CD8-positive, alpha-beta memory T cell (primary cell): ENCODE measurements around the gene CFAP410. TPM values are rescaled to one million over a fixed set of nuclear protein-coding genes. Genes with fewer than 3 reads are reported as not detected.

Experiments used
- CTCF ChIA-PET: fragments of 350-600 bp; sonication (Branson Sonifier 250); formaldehyde crosslinking; loops from one replicate; lab custom pipeline; 2021; ENCODE audit warnings: antibody characterized with exemption; lab: Charles Lee
- POLR2A ChIA-PET: fragments of 350-600 bp; sonication (Branson Sonifier 250); formaldehyde crosslinking; loops from one replicate; lab custom pipeline; 2021; ENCODE audit warnings: antibody characterized with exemption; lab: Charles Lee
- DNase-seq, 5 donors: peaks; one replicate each; pipeline versions ENCODE4 v3.0.0 to v3.0.0-alpha.2; 2020 to 2022; ENCODE audit warnings: mixed read lengths in 1 of 5
- H3K27ac ChIP-seq: one replicate; pipeline ENCODE4 v1.7.0; 2013; ENCODE audit warnings: low read depth, mild to moderate bottlenecking, low read length, moderate library complexity
- H3K27me3 ChIP-seq: 2 replicates; pipeline ENCODE4 v1.7.0; 2013; ENCODE audit warnings: low read length, mild to moderate bottlenecking; ENCODE audit not compliant: insufficient read depth, poor library complexity, severe bottlenecking
- H3K36me3 ChIP-seq: 2 replicates; pipeline ENCODE4 v1.7.0; 2013; ENCODE audit warnings: mild to moderate bottlenecking, low read length, moderate library complexity; ENCODE audit not compliant: insufficient read depth
- H3K4me1 ChIP-seq: 2 replicates; pipeline ENCODE4 v1.7.0; 2013; ENCODE audit warnings: mild to moderate bottlenecking, low read length, moderate library complexity; ENCODE audit not compliant: insufficient read depth
- H3K4me3 ChIP-seq: 2 replicates; pipeline ENCODE4 v1.7.0; 2013; ENCODE audit warnings: mild to moderate bottlenecking, low read length
- H3K9me3 ChIP-seq: 2 replicates; pipeline ENCODE4 v1.7.0; 2013; ENCODE audit warnings: mild to moderate bottlenecking, low read length
- H3K27ac Mint-ChIP-seq, 8 donors: one replicate each; pipeline ENCODE4 v1.8.0; 2020 to 2021; ENCODE audit warnings: mixed read lengths in 8 of 8, mild to moderate bottlenecking in 6 of 8, inconsistent platforms in 3 of 8, moderate library complexity in 3 of 8
- H3K27me3 Mint-ChIP-seq, 2 donors: one replicate each; pipeline ENCODE4 v1.8.0; 2020 to 2021; ENCODE audit warnings: mixed read lengths in 2 of 2, mild to moderate bottlenecking in 1 of 2, moderate library complexity in 1 of 2
- H3K36me3 Mint-ChIP-seq, 3 donors: one replicate each; pipeline ENCODE4 v1.8.0; 2020 to 2021; ENCODE audit warnings: mixed read lengths in 3 of 3, inconsistent platforms in 1 of 3, mild to moderate bottlenecking in 1 of 3
- H3K4me1 Mint-ChIP-seq, 3 donors: one replicate each; pipeline ENCODE4 v1.8.0; 2020 to 2021; ENCODE audit warnings: mixed read lengths in 3 of 3, inconsistent platforms in 1 of 3, mild to moderate bottlenecking in 1 of 3
- H3K4me3 Mint-ChIP-seq, 7 donors: one replicate each; pipeline ENCODE4 v1.8.0; 2020 to 2021; ENCODE audit warnings: mixed read lengths in 7 of 7, mild to moderate bottlenecking in 6 of 7, moderate library complexity in 4 of 7, inconsistent platforms in 2 of 7
- H3K9me3 Mint-ChIP-seq, 5 donors: one replicate each; pipeline ENCODE4 v1.8.0; 2020 to 2022; ENCODE audit warnings: mixed read lengths in 5 of 5, mild to moderate bottlenecking in 3 of 5, moderate library complexity in 2 of 5, inconsistent platforms in 1 of 5
- polyA plus RNA-seq: library from polyadenylated mRNA; unstranded; fragments of 300-500 nt; fragmentation: Illumina TruSeq; gene quantifications from one replicate; pipeline ENCODE4 v1.2.3, GENCODE V29; 2021
- total RNA-seq, 2 experiments: library from RNA; stranded (reverse); gene quantifications; one replicate each; pipeline ENCODE4 v1.2.3, GENCODE V29; 2021

The CFAP410 gene
- total and polyA plus RNA-seq, 3 experiments from 2014 or later = 17.6 to 36.4 (median 19.2) TPM

DNA sequence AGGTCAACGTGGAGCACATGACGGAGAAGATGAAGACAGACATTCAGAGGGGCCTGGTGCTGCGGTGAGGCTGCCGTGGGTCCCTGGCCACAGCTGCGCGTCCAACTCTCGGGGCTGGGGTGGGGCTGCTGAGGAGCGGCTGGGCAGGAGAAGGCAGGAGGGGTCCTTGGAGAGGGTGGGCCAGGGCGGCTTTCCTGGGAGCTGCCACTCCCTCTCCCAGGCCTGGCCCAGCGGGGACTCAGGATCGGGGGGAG is 14.4 kb downstream of the CFAP410 start:
- Mint-ChIP-seq H3K4me1 (no peaks in the 10 kb centered on the region), H3K36me3 (peaks cover 0 to 47% (median 0%) of the 10 kb centered on the region in 3 donors), H3K27ac (no peak overlapping the region), H3K9me3 (no peaks in the 10 kb centered on the region), H3K27me3 (no peaks in the 10 kb centered on the region), H3K4me3 (no peak overlapping the region)
- Histone ChIP-seq H3K27ac (no peak overlapping the region), H3K27me3 (no peaks in the 10 kb centered on the region), H3K4me3 (no peak overlapping the region), H3K9me3 (no peaks in the 10 kb centered on the region), H3K4me1 (no peaks in the 10 kb centered on the region), H3K36me3 (no peaks in the 10 kb centered on the region)
- DNase-seq = peak in 1 of 5 donors; percentile 45
- CTCF ChIA-PET = no interaction called here
- POLR2A ChIA-PET = no interaction called here

DNA sequence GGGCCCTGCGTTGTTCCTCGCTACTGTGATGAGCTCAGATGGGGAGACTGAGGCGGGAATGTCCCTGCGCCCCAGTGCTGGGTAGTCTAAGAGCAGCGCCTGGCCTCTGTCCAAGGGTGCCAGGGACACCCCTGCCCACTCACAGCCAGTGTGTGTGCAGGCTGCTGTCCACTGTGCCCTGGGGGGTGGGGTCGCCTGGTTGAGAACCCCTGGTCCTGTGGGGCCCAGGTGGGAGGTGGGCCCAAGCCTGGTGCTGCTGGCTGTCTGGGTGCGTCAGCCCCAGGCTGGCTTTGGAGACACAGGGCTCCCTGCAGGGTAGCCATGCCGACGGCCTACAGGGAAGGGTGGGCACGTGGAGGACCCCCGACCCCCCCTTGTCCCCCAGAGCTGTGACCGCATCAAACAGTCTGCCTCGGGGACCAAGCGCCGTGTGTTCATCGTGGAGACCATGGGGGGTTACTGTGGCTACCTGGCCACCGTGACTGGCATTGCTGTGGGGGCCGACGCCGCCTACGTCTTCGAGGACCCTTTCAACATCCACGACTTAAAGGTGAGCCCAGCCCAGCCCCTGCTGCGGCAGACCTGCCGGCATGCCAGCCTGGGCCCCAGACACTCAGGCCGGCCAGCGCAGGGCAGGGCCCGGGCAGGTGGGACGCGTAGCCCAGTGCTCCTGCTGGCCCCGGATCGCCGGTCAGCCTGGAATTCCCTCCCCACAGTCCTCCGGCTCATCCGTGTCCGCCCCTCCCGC is 14.9 kb downstream of the CFAP410 start:
- H3K36me3 ChIP-seq = no peaks in the 10 kb centered on the region
- Mint-ChIP-seq H3K27me3 (no peaks in the 10 kb centered on the region), H3K4me1 (no peaks in the 10 kb centered on the region), H3K9me3 (no peaks in the 10 kb centered on the region), H3K36me3 (peaks cover 0 to 50% (median 0%) of the 10 kb centered on the region in 3 donors), H3K27ac (no peak overlapping the region), H3K4me3 (no peak overlapping the region)
- H3K4me3 ChIP-seq = no peak overlapping the region
- ChIA-PET POLR2A (no interaction called here), CTCF (interaction anchor here (1.2 kb wide), 1 partner anchor 10 kb away, joined by 3 read pairs; no protein-coding TSS in a partner anchor)
- no peaks in the 10 kb centered on the region for H3K27me3 ChIP-seq
- H3K9me3 ChIP-seq = no peaks in the 10 kb centered on the region
- no peaks in the 10 kb centered on the region for H3K4me1 ChIP-seq
- DNase-seq = no peak
- no peak overlapping the region for H3K27ac ChIP-seq

DNA sequence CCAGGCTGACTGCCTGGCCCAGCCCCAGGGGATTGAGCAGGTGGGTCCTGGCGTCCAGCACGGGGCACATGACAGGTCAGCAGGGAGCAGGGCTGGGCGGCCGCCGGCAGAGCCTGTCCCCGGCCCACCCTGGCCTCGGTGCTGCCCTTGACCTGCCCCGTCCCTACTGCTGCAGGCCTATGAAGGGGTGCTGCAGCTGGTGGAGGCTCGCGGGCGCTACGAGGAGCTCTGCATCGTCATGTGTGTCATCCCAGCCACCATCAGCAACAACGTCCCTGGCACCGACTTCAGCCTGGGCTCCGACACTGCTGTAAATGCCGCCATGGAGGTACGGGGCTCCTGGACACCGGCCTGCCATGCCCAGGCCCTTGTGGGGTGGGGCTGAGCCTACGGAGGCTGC is 15.6 kb downstream of the CFAP410 start:
- H3K9me3 Mint-ChIP-seq = no peaks in the 10 kb centered on the region
- Histone ChIP-seq H3K4me3 (no peak overlapping the region), H3K4me1 (no peaks in the 10 kb centered on the region), H3K27me3 (no peaks in the 10 kb centered on the region), H3K9me3 (no peaks in the 10 kb centered on the region), H3K27ac (no peak overlapping the region), H3K36me3 (no peaks in the 10 kb centered on the region)
- H3K4me1 Mint-ChIP-seq = no peaks in the 10 kb centered on the region
- H3K27me3 Mint-ChIP-seq = no peaks in the 10 kb centered on the region
- CTCF ChIA-PET = interaction anchor here (1.2 kb wide), 1 partner anchor 9 kb away, joined by 3 read pairs; no protein-coding TSS in a partner anchor
- POLR2A ChIA-PET = no interaction called here
- H3K4me3 Mint-ChIP-seq = no peak overlapping the region
- peaks cover 0 to 51% (median 0%) of the 10 kb centered on the region in 3 donors for H3K36me3 Mint-ChIP-seq
- DNase-seq = no peak
- H3K27ac Mint-ChIP-seq = no peak overlapping the region

DNA sequence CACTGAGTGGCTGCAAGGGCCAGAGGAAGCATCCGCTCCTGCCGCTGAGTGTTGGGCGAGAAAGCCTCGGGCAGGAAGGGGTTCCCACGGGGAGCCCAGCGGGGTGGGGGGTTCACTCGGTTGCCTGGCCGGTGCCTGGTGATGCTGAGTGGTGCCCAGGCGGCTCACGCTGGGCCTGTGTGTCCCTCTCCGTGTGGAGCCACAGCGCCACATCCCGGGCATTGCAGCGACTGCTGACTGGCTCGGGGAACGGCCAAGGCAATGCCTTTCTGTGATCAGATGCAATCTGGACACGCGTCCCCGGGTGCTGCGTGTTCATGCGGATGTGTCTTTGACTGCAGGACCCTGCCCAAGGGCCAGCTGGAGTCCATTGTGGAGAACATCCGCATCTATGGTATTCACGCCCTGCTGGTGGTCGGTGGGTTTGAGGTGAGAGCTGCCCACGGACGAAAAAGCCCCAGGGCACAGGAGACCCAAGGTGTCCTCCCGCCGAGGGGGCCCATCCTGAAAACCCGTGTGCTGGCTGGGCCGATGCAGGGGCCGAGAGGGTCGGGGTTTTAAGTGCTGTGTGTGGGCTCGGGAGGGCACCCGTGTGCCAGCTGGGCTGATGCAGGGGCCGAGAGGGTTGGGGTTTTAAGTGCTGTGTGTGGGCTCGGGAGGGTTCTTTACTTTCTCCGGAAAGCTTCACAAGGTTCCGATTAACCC is 16.4 kb downstream of the CFAP410 start:
- Mint-ChIP-seq H3K27me3 (no peaks in the 10 kb centered on the region), H3K4me3 (no peak overlapping the region), H3K4me1 (no peaks in the 10 kb centered on the region), H3K27ac (peak overlapping the region in 1 of 8 donors; percentile 64), H3K9me3 (no peaks in the 10 kb centered on the region), H3K36me3 (peaks cover 0 to 52% (median 0%) of the 10 kb centered on the region in 3 donors)
- ChIA-PET POLR2A (no interaction called here), CTCF (interaction anchor here (1.2 kb wide), 1 partner anchor 8 kb away, joined by 3 read pairs; no protein-coding TSS in a partner anchor)
- Histone ChIP-seq H3K4me3 (no peak overlapping the region), H3K36me3 (peaks cover 3% of the 10 kb centered on the region), H3K27me3 (no peaks in the 10 kb centered on the region), H3K4me1 (no peaks in the 10 kb centered on the region), H3K9me3 (no peaks in the 10 kb centered on the region), H3K27ac (no peak overlapping the region)
- DNase-seq = no peak

DNA sequence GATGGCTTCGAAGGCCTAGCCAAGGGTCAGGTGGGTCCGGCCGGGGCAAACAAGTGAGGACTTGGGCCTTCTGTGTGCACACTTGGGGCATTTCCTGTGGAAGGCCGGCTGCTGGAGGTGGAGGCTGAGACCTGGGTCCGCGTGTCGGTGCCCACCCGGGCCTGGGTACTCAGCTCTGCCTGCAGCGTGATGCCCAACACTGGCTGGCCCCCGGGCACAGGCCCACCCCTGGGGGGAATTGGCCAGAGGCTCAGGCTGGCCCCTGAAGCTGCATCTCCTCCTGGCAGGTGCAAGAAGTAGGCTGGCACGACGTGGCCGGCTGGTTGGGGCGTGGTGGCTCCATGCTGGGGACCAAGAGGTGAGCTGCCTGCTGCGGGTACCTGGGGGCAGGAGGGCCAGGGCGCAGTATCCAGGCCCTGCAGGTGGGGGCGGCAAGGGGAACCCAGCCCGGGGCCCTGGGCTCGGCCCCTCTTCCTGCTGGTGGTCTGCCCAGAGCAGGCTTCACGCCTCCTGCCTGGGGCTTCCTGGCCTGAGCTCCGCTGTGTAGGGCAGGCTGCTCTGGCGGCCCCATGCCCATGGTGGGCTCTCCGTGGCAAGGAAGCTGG is 17.2 kb downstream of the CFAP410 start:
- H3K27me3 ChIP-seq = no peaks in the 10 kb centered on the region
- POLR2A ChIA-PET = no interaction called here
- H3K4me3 ChIP-seq = no peak overlapping the region
- H3K27ac ChIP-seq = no peak overlapping the region
- no peaks in the 10 kb centered on the region for H3K4me1 ChIP-seq
- peaks cover 0 to 53% (median 0%) of the 10 kb centered on the region in 3 donors for H3K36me3 Mint-ChIP-seq
- no peaks in the 10 kb centered on the region for H3K9me3 ChIP-seq
- DNase-seq = no peak
- H3K4me1 Mint-ChIP-seq = no peaks in the 10 kb centered on the region
- CTCF ChIA-PET = no interaction called here
- H3K27ac Mint-ChIP-seq = no peak overlapping the region
- H3K36me3 ChIP-seq = peaks cover 5% of the 10 kb centered on the region
- no peak overlapping the region for H3K4me3 Mint-ChIP-seq
- no peaks in the 10 kb centered on the region for H3K27me3 Mint-ChIP-seq
- H3K9me3 Mint-ChIP-seq = no peaks in the 10 kb centered on the region

DNA sequence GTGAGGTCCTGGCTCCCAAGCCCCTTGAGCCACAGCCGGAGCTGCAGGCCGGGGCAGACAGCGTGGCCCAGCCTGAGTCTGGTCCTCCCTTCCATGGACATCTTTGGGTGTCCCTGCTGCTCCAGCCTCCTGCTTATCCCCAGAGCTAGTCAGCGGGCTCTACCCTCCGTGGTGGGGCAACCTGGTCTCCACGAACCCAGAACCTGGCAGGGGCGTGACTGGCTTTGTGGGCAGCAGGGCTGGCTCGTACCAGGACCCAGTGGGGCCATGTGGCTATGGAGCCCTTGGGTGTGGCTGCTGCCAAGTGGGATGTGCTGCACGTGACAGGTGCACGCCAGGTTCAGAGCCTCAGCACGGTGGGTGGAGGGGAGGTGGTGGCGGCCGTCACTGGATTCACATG is 18.3 kb downstream of the CFAP410 start:
- ChIA-PET POLR2A (interaction anchor here (1.0 kb wide), 1 partner anchor 14 kb away, joined by 4 read pairs; no protein-coding TSS in a partner anchor), CTCF (no interaction called here)
- Histone ChIP-seq H3K36me3 (peaks cover 5% of the 10 kb centered on the region), H3K4me3 (no peak overlapping the region), H3K27ac (no peak overlapping the region), H3K4me1 (no peaks in the 10 kb centered on the region), H3K9me3 (no peaks in the 10 kb centered on the region), H3K27me3 (no peaks in the 10 kb centered on the region)
- Mint-ChIP-seq H3K27me3 (no peaks in the 10 kb centered on the region), H3K4me3 (no peak overlapping the region), H3K27ac (no peak overlapping the region), H3K36me3 (peaks cover 0 to 54% (median 0%) of the 10 kb centered on the region in 3 donors), H3K4me1 (no peaks in the 10 kb centered on the region), H3K9me3 (no peaks in the 10 kb centered on the region)
- DNase-seq = no peak

DNA sequence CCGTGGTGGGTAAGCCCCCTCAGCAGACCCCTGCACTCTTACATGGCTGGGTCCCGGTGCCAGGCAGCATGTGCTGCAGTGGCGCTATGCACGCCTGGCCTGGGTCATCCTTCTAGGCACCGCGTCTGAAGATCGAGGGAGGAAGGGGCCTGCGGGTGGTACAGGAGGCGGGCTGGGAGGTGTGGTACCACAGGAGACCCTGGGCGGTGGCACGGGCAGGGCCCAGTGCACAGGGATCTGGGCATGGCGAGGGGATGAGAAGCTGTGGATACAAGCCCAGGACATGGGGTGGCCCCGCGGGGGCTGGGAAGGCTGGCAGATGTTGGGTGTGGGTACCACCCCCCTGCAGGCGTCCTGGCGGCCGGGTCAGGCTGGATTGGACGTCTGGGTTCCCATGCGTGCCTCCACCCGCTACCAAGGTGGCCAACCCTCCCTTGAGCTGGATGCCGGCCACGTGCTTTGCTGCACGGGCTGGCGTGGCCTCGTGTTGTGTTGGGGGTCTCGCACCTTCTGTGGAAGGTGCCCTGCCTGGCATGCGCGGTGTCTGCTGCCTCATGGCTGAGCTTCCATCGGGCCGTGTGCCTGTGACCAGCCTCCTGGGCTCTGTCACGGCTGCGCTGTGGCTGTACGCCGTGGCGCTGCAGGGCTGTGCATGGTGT is 19.7 kb downstream of the CFAP410 start:
- no peak overlapping the region for H3K4me3 Mint-ChIP-seq
- no peak overlapping the region for H3K4me3 ChIP-seq
- peak overlapping the region in 1 of 8 donors; percentile 38 for H3K27ac Mint-ChIP-seq
- H3K36me3 ChIP-seq = peaks cover 5% of the 10 kb centered on the region
- no peak for DNase-seq
- no peak overlapping the region for H3K27ac ChIP-seq
- H3K4me1 Mint-ChIP-seq = no peaks in the 10 kb centered on the region
- no peaks in the 10 kb centered on the region for H3K27me3 ChIP-seq
- ChIA-PET CTCF (interaction anchor here (0.5 kb wide), 1 partner anchor 109 kb away, joined by 4 read pairs; no protein-coding TSS in a partner anchor), POLR2A (no interaction called here)
- H3K4me1 ChIP-seq = no peaks in the 10 kb centered on the region
- H3K27me3 Mint-ChIP-seq = no peaks in the 10 kb centered on the region
- no peaks in the 10 kb centered on the region for H3K9me3 ChIP-seq
- no peaks in the 10 kb centered on the region for H3K9me3 Mint-ChIP-seq
- peaks cover 0 to 53% (median 0%) of the 10 kb centered on the region in 3 donors for H3K36me3 Mint-ChIP-seq
